Sciatic nerve (tissue), 2 donors: ENCODE results near the gene TCP11L1. TPM values are rescaled to one million over a fixed set of nuclear protein-coding genes. Genes with fewer than 3 reads are reported as not detected.
A peak's percentile ranks its signal among the peaks of the same experiment; 100 is the strongest.
"Not testable (repeated sequence)": the region's sequence is repeated elsewhere in the genome, so short reads cannot be mapped to it uniquely, and the experiment has no call there.

Source experiments
- ATAC-seq: fragments of 200-7000 bp; cut with Tn5 transposase; one replicate; pipeline ENCODE4 v1.9.1; 2020; ENCODE audit warnings: mild to moderate bottlenecking, moderate library complexity
- DNase-seq: peaks from one replicate; pipeline ENCODE4 v3.0.0-alpha.2; 2020; ENCODE audit warnings: low spot score
- intact Hi-C: fragments of 100-400 bp; cut with DNase I; formaldehyde crosslinking; loops from one replicate; pipeline ENCODE4 v1.14.2; 2022
- total RNA-seq: library from RNA; stranded (reverse); fragmentation: NEBNext Ultra II Directional; extraction: Animal tissue kit (Norgen Biotek cat#: 25700); gene quantifications from one replicate; pipeline ENCODE4 v1.2.1, GENCODE V29; 2021
- donor health status: DM: no; HTN: no; CAD: no.
- donor health status: DM: no; HTN: no; CAD: no.

TCP11L1 gene
- total RNA-seq, 1 donor from 2014 or later = 36.5 TPM

DNA sequence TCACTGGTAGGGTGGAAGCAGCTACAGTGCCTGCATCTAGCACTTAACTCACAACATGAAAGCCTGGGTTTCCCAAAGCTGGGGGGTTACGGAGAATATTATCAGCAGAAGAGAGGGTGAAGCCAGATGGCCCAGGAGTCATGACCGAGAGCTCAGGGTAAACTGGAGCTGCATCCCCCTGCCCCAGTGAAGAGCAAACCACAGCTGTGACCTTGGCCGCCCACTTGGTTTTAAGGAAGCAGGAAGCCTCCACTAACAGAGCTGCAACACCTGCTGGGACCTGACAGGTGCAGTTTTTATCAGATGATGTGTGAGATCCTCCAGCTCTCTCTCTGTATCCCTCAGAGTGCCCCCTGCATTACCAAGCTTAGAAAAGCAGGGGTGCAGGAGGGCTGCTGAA lies 20.9 kb downstream of the TCP11L1 start:
- ATAC-seq (no peak), DNase-seq (no peak)
- intact Hi-C loops = loop anchor here (10.0 kb wide), 1 partner anchor 95 kb away; no protein-coding TSS in a partner anchor

DNA sequence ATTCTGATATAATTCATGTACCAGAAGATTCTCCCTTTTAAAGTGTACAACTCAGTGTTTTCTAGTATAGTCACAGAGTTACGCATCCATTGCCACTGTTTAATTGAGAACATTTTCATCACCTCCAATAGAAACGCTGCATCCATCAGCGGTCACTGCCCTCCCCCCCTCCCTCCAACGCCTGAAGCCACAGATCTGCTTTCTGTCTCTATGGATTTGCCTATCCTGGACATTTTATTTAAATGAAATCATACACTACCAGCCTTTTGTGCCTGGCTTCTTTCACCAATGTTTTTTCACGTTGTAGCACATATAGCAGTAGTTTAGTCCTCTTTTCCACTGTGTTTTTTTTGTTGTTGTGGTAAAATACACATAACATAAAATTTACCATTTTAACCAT lies 22.8 kb downstream of the TCP11L1 start:
- ATAC-seq (no peak), DNase-seq (no peak)
- intact Hi-C loops = loop anchor here (10.0 kb wide), 1 partner anchor 97 kb away; no protein-coding TSS in a partner anchor

DNA sequence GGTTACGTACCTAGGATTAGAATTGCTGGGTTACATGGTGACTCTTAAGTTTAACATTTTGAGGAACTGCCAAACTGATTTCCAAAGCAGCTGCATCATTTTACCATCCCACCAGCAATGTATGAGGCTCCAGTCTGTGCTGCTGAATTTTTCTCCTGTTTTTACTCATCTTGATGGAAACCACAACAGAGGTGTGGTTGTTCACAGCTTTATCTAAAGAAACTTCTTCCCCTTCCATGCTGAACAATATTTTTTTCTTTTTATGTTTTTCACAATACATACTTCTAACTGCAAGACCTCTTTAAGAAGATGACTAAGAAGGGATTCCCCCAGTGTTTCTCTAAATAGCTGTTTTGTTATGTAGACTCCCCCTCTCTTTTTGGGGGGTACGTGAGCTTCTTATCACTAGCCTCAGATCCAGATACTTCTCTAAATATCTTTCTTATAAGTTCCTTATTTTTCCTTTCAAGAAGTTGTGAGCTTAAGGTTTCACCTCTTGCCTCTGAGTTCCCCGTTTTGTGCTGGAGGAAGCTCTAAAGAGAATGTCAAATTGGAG lies 24.0 kb downstream of the TCP11L1 start:
- intact Hi-C loops = loop anchor here (10.0 kb wide), 1 partner anchor 99 kb away; no protein-coding TSS in a partner anchor
- DNase-seq = no peak
- no peak for ATAC-seq

DNA sequence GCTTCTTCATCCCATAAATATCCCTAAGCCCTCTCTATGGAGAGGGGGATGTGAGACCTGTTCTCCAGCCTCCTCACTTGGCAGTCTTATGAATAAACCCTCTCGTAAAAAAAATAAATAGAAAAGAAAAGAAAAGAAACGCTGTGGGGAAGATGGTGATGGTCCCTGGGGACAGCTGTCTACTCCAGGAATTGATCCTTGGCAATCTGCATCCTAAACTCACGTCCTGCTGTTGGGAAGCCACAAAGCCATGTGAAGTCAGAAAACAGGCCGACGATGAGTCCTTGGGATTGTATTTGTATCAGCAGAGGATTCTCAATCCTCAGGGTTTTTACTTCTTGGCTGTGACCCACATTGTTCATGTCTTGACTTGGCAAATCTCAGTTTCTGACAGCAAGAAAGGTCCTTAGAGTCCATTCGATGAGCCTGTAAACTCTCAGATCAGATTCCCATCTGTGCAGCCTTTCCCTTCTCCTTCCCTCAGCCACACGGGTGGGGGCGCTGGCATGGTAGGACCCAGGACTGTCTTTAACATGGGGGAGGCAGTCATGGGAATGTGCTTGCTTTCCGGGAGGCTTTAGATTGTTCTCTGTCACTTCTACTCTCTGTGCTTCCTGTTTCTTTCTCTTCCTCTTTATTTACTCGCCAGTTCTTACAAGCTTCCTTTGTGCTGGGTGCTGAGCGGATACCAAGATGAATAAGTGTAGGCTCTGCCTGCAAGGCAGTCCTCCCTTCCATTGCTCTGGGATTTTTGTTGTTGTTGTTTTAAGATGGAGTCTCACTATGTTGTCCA lies 24.9 kb downstream of the TCP11L1 start:
- intact Hi-C loops = loop anchor here (10.0 kb wide), 1 partner anchor 99 kb away; no protein-coding TSS in a partner anchor
- peak; percentile 23 for ATAC-seq
- DNase-seq = no peak

DNA sequence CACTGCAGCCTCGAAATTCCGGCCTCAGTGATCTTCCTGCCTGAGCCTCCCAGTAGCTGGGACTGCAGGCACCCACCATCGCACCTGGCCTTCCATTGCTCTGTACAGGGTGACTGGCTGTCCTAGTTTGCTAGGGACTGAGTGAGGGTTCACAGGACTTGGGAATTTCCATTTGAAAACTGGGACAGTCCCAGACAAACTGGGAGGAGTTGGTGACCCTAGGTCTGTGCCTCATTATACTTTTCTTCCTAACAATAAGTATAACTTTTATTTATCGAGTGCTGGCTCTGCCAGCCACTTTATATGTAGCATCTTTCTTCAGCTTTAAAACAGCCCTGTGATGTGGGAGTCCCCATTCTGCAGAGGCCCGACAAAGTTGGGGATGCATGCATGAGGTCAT lies 25.5 kb downstream of the TCP11L1 start:
- ATAC-seq (no peak), DNase-seq (no peak)
- intact Hi-C loops = loop anchor here (10.0 kb wide), 1 partner anchor 100 kb away; no protein-coding TSS in a partner anchor

DNA sequence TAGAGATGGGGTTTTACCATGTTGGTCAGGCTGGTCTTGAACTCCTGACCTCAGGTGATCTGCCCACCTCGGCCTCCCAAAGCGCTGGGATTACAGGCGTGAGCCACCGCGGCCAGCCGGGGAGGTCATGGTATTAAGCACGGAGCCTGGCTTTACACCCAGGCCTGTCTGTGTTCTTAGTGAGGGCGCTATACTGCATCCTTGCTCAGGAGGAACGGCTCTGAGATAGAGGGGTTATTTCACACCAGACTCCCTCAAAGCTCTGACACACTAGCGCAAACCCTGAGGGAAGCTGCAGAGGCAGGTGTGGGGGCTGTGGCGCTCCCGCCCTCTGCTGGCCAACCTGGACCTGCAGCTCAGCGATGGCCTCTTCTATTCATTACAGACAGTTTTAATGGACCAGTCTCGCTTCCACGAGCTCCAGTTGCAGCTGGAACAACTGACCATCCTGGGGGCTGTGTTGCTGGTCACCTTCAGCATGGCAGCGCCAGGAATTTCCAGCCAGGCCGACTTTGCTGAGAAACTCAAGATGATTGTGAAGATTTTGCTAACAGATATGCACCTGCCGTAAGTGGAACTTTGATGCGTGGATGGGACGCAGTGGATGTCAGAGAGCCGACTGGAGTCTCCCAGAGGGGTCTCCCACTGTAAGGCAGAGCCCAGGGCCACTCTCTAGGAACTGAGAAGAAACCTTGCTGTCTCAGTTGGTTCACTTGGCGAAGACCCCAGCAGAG lies 26.2 kb downstream of the TCP11L1 start:
- ATAC-seq = peak; percentile 86
- intact Hi-C loops = loop anchor here (10.0 kb wide), 1 partner anchor 101 kb away; no protein-coding TSS in a partner anchor
- DNase-seq = peak; percentile 79

DNA sequence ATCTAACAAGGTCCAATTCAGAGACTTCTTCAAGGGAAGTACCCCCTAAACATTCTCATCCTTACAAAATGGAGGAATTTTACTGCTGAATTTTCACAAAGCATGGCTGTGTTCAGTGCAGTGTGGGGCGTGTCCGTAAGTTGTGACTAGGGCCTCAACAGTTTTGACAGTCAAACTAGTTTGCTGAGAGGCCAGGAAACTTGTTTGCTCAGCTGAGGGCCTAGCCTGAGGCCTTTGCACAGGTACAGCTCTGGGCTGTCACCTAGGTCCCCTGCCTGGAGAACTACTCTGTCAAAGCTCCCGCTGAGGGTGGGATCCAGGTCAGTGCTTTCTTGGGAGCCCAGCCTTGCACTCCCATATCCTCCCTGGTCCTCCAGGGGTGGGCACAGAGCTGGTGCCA lies 27.9 kb downstream of the TCP11L1 start:
- ATAC-seq = no peak
- no peak for DNase-seq
- intact Hi-C loops = loop anchor here (10.0 kb wide), 1 partner anchor 102 kb away; no protein-coding TSS in a partner anchor

DNA sequence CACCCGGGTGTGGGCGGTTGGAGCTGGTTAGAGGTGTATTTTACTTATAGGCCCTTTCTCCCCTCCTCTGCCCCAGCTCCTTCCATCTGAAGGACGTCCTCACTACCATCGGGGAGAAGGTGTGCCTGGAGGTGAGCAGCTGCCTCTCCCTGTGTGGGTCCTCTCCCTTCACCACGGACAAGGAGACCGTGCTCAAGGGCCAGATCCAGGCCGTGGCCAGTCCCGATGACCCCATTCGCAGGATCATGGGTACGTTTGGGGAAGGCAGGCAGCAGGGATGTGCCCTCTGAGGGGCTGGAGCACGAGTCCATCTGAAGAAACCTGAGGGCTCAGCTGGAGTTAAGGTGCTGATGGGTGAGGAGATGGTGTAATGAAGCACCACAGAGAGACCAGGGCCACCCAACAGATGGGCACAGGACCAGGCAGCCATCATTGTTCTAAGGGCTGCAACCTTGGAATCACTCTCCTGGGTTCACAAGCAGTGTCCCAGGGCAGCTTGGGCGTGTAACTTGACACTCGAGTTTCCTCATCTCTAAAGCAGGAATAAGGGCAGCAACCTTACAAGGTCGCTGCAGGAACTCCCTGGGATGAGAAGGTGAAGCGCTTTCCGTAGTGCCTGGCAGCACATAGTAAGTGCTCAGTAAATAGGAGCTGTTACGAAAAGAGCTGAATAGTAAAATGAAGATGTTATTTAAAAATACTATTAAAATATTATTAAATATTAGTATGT lies 29.4 kb downstream of the TCP11L1 start:
- intact Hi-C loops = loop anchor here (10.0 kb wide), 1 partner anchor 104 kb away; no protein-coding TSS in a partner anchor
- ATAC-seq = no peak

DNA sequence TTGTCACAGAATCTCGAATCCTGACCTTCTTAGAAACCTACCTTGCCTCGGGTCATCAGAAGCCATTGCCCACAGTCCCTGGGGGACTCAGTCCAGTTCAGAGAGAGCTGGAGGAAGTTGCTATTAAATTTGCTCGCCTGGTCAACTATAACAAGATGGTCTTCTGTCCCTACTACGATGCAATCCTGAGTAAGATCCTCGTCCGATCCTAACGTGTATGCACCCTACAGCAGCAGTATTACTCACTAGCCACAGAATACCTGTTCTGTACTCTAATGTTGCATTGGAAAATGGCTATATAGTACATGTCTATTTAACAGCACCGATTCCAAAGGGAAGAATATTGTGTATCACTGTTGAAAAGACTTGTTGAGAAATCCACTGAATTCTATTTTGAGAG lies 33.1 kb downstream of the TCP11L1 start:
- intact Hi-C loops = no loop called here

More for the DNA sequence above, 29.4 kb downstream of the TCP11L1 start:
- no peak for DNase-seq

DNA sequence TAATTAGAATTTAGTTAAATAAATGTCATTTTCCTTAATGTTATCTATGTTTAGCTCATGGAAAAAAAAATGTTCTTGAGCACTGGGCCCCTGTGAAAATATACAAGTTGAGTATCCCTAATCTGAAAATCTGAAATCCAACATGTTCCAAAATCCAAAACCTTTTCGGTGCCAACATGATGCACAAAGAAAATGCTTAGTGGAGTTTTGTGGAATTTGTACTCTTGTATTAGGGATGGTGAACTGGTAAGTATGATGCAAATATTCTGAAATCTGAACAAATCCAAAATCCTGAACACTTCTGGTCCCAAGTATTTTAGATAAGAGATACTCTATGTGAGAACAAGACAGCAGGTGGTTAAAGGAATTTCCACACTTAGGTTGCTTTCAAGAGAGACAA lies 44.5 kb downstream of the TCP11L1 start:
- DNase-seq (no peak), ATAC-seq (no peak)
- intact Hi-C loops = no loop called here

More for the DNA sequence above, 33.1 kb downstream of the TCP11L1 start:
- DNase-seq (no peak), ATAC-seq (no peak)

DNA sequence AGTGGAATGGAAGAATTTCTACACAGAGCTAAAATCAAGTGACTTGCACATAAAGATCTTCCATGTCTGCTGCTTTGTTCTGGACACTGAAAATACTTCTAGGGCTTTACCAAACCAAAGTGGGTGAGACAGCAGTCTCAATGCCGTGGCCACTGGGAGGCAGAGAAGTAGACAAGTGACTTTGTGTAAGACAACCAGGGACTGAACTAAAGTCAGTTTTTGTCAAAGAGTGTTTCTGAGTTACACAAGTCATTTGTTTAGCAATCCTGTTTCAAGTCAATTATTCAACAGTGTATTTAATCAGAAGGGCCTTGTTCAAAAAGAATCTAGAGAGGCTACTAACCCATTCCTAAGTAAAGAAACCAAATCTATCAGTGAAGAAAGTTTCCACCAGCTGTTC lies 46.6 kb downstream of the TCP11L1 start:
- no peak for ATAC-seq
- intact Hi-C loops = no loop called here
- DNase-seq = no peak

DNA sequence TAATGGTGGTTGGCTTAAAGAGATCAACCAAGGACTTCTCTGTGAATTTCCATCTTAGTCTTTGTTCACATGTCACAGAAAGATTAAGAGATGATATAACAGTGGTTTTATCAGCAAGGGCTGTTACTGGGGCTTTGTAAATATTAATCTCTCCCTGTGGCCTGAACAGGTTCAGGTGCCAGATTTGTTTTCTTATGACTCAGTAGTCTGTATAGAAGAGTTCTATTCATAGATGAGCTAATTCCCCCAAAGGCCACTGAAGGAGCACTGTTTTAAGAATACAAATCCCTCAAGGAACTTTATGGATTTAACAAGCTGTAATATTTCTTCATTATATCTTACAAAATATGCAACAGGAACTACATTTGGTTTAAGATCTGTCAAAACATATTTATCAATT lies 50.4 kb downstream of the TCP11L1 start:
- no peak for ATAC-seq
- no peak for DNase-seq
- intact Hi-C loops = no loop called here

DNA sequence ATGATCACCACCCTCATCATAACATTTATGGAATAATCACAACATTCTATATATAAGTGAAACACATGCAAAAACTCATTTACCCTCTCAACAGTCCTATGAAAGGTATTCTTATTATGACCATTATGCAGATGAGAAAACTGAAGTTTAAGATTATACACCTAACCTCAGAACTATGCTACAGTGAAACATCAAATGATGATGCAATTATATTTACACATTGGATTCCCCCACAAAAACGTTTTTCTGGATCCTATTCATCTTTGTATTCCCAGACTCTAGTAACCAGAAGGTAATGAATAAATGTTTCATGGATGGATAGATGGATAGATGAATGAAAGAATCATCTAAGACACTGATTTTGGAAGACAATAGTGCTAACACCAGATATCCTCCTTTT lies 54.8 kb downstream of the TCP11L1 start:
- intact Hi-C loops = no loop called here
- DNase-seq = no peak
- ATAC-seq = no peak

DNA sequence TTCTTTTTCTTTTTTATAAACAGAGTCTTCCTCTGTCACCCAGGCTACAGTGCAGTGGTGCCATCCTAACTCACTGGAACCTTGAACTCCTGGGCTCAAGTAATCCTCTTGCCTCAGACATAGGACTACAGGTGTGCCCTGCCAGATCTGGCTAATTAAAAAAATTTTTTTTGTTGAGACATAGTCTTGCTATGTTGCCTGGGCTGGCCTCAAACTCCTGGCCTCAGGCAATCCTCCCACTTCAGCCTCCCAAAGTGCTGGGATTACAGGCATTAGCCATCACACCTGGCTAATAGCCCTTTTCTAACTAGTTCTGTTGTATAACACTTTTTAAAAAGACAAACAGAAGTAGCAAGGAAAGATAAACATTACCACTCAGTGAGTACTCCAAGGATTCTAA lies 64.5 kb downstream of the TCP11L1 start:
- intact Hi-C loops = no loop called here
- DNase-seq = no peak
- no peak for ATAC-seq

DNA sequence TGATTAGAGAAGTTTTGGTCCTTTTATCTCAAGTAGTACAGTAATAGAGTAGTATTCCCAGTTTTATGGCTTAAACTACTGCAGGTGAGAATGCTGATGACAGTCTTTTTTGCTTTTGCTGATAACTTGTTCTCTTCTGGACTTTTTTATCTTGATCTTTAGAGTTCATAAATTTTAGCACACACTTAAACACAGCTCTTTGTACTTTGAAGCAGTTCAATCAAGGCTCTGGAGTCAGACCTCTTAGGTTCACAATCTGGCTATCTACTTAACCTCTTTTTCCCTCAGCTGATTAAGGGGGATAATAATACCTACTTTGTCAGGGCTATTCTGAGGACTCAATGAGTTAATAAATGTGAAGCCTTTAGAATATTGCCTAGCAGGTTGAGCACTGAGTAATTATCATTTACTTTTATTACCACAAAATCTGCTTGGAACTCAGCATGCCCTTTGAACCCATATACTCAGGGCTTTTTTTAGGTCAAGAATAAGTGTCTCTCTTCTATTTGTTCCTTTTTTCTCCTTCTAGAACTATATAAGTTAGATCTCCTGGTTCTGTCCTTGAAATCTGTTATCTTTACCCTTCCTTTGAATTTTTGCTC lies 70.0 kb downstream of the TCP11L1 start:
- intact Hi-C loops = no loop called here
- DNase-seq (no peak), ATAC-seq (no peak)

DNA sequence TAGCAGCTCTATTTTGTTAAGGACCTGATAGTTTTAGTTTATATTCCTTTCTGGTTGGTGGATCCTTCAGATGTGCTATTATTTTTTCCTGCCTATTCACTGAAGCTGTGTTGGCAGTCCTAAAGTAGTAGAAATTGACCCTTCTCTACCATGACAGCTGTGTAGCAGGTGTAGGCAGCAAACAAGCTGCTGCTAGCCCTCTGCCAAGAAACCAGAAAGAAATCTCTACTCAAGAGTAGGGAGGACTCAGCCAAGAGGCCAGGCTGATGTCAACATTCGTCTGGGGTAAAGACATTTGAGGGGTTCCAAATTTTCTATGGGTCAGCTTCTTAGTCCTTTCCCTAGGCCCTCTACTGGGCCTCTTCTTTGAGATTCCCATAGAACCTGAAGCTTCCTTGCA lies 70.7 kb downstream of the TCP11L1 start:
- intact Hi-C loops = no loop called here

DNA sequence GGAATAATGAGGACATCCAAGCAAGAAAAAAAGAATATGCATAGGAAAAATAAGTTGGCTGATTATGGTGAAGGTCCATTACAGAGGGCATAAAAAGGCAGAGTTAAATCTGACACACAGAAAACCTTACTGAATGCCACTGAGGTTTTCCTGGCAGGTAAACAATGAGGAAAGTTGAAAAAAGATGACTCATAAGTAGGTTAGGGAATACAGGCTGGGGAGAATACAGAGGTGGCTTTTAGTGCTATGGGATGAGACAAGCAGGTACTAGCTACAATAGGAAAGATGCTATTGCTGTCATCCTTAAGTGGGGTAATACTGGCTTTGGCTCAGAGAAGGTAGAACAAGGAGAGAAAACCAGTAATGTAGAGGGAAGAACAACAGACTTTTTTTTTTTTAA lies 77.2 kb downstream of the TCP11L1 start:
- no peak for ATAC-seq
- intact Hi-C loops = no loop called here
- no peak for DNase-seq

More for the DNA sequence above, 70.7 kb downstream of the TCP11L1 start:
- ATAC-seq (no peak), DNase-seq (no peak)

DNA sequence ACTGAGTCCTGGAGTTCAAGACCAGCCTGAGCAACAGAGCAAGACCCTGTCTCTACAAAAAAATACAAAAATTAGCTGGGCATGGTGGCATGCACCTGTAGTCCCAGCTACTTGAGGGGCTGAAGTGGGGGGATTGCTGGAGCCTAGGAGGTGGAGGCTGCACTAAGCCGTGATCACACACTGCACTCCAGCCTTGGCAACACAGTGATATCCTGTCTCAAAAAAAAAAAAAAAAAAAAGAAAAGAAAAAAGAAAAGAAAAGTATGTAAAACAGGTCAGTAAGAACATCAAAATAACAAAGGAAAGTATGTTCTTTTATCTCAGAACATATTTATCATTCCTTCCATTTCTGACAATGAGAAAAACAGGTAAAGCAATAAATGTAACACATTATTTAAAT lies 83.3 kb downstream of the TCP11L1 start:
- intact Hi-C loops = not testable (repeated sequence)

More for the DNA sequence above, 83.3 kb downstream of the TCP11L1 start:
- not testable (repeated sequence) for DNase-seq, ATAC-seq
